22Rv1 (cell line): Measurements from ENCODE around the gene CINP.

Experiments
- H3K27ac ChIP-seq: fragments of 450-650 bp; 2 replicates; pipeline ENCODE4 v1.5.1; 2017
- ZFX ChIP-seq: fragments of 450-650 bp; IDR thresholded peaks from 2 replicates; pipeline ENCODE4 v1.6.1; 2017; ENCODE audit warnings: antibody characterized with exemption, borderline replicate concordance
- TF ChIP-seq, protein P1 (sequence below): fragments of 450-650 bp; IDR thresholded peaks from 2 replicates; pipeline ENCODE4 v1.5.1; 2017; ENCODE audit warnings: mild to moderate bottlenecking

CINP gene

GRCh38 chr14:102390064-102390855 is 27.6 kb upstream of the CINP start:
- no peak overlapping the region for H3K27ac ChIP-seq
- no peak for TF ChIP-seq ZFX
- TF ChIP-seq, protein P1, sequence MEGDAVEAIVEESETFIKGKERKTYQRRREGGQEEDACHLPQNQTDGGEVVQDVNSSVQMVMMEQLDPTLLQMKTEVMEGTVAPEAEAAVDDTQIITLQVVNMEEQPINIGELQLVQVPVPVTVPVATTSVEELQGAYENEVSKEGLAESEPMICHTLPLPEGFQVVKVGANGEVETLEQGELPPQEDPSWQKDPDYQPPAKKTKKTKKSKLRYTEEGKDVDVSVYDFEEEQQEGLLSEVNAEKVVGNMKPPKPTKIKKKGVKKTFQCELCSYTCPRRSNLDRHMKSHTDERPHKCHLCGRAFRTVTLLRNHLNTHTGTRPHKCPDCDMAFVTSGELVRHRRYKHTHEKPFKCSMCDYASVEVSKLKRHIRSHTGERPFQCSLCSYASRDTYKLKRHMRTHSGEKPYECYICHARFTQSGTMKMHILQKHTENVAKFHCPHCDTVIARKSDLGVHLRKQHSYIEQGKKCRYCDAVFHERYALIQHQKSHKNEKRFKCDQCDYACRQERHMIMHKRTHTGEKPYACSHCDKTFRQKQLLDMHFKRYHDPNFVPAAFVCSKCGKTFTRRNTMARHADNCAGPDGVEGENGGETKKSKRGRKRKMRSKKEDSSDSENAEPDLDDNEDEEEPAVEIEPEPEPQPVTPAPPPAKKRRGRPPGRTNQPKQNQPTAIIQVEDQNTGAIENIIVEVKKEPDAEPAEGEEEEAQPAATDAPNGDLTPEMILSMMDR: no peak

DNA sequence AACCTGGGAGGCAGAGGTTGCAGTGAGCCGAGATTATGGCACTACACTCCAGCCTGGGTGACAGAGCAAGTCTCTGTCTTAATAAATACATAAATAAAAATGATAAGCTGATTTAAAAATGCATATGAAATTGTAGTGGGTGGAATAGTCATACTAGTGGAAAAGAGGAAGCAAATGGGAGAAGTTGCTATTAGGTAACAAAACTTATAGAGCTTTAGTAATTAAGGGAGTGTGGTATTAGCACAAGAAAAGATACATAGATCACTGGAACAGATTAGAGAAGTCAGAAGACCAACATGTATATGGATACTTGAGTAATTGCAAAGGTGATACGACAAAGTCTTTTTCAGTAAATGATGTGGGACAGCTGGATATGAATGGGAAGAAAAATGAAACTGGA is 26.6 kb upstream of the CINP start:
- no peak overlapping the region for H3K27ac ChIP-seq
- no peak for TF ChIP-seq ZFX
- TF ChIP-seq, protein P1: no peak

- H3K27ac ChIP-seq: no peak overlapping the region
- TF ChIP-seq, protein P1: no peak
- TF ChIP-seq ZFX: no peak
Measured at GRCh38 chr14:102387086-102387485, 24.4 kb upstream of the CINP start.

- no peak for TF ChIP-seq ZFX
- TF ChIP-seq, protein P1: no peak
- H3K27ac ChIP-seq: no peak overlapping the region
Measured at GRCh38 chr14:102378830-102379229, 16.1 kb upstream of the CINP start.

DNA sequence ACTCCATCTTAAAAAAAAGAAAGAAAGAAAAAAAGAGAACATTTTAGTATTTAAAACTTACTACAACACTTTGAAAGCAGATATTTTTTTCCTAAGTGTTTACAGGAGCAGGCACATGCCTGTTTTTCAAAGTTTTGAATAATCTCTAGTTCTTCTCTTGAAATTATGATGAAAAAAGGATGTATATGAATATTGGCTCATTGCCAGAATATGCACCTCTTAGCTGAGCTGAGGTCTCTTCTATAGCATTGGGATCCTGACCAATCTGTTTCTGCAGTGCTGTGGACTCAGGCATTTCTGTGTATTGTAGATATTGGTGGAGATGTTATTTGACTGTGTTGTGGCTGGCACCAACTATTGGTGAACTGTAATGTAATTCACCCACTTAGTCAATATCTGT is 15.0 kb upstream of the CINP start:
- no peak overlapping the region for H3K27ac ChIP-seq
- TF ChIP-seq, protein P1: no peak
- TF ChIP-seq ZFX: no peak

- no peak overlapping the region for H3K27ac ChIP-seq
- TF ChIP-seq ZFX: no peak
- TF ChIP-seq, protein P1: no peak
Measured at GRCh38 chr14:102375119-102375518, 12.4 kb upstream of the CINP start.

- H3K27ac ChIP-seq: no peak overlapping the region
- no peak for TF ChIP-seq ZFX
- TF ChIP-seq, protein P1: no peak
Measured at GRCh38 chr14:102374264-102374663, 11.6 kb upstream of the CINP start.
